SU-DHL-6 (cell line): Measurements from ENCODE around the gene LARP4B.

ENCODE experiments used
- EZH2phosphoT487 ChIP-seq: fragments of 200-600 bp; sonication (generic), shearing (Covaris generic); conservative IDR thresholded peaks from 2 replicates; pipeline ENCODE4 v1.6.1; 2018; ENCODE audit warnings: mild to moderate bottlenecking, antibody characterized with exemption, low read length, moderate library complexity, mixed read lengths
- TF ChIP-seq, protein P1 (sequence below): fragments of 200-600 bp; sonication (generic); IDR thresholded peaks from one replicate; pipeline ENCODE4 v1.5.1; 2017; ENCODE audit warnings: antibody characterized with exemption, mild to moderate bottlenecking, low read length, moderate library complexity; ENCODE audit not compliant: insufficient read depth, poor library complexity, severe bottlenecking

DNA sequence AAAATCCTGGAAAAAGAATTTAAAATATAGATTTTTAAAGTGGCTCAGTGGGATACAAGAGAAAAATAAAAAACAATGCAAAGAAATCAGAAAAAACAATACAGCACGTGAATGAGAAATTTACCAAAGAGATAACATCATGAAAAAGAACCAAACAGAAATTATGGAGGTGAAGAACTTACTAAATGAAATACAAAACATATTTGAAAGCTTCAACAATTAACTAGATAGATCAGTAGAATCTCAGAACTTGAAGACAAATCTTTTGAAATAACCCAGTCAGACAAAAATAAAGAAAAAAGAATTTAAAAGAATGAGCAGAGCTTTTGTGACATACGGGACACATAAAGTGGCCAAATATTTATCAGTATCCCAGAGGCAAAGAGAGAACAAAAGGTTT lies 170.9 kb downstream of the LARP4B start:
- TF ChIP-seq, protein P1, sequence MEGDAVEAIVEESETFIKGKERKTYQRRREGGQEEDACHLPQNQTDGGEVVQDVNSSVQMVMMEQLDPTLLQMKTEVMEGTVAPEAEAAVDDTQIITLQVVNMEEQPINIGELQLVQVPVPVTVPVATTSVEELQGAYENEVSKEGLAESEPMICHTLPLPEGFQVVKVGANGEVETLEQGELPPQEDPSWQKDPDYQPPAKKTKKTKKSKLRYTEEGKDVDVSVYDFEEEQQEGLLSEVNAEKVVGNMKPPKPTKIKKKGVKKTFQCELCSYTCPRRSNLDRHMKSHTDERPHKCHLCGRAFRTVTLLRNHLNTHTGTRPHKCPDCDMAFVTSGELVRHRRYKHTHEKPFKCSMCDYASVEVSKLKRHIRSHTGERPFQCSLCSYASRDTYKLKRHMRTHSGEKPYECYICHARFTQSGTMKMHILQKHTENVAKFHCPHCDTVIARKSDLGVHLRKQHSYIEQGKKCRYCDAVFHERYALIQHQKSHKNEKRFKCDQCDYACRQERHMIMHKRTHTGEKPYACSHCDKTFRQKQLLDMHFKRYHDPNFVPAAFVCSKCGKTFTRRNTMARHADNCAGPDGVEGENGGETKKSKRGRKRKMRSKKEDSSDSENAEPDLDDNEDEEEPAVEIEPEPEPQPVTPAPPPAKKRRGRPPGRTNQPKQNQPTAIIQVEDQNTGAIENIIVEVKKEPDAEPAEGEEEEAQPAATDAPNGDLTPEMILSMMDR: no peak
- TF ChIP-seq EZH2phosphoT487: no peak
